ENCODE measurements around the gene AMZ2.
A peak's percentile ranks its signal among the peaks of the same experiment; 100 is the strongest.
"Not testable (repeated sequence)": the region's sequence is repeated elsewhere in the genome, so short reads cannot be mapped to it uniquely, and the experiment has no call there.

Gene AMZ2, protein sequence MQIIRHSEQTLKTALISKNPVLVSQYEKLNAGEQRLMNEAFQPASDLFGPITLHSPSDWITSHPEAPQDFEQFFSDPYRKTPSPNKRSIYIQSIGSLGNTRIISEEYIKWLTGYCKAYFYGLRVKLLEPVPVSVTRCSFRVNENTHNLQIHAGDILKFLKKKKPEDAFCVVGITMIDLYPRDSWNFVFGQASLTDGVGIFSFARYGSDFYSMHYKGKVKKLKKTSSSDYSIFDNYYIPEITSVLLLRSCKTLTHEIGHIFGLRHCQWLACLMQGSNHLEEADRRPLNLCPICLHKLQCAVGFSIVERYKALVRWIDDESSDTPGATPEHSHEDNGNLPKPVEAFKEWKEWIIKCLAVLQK

DNA sequence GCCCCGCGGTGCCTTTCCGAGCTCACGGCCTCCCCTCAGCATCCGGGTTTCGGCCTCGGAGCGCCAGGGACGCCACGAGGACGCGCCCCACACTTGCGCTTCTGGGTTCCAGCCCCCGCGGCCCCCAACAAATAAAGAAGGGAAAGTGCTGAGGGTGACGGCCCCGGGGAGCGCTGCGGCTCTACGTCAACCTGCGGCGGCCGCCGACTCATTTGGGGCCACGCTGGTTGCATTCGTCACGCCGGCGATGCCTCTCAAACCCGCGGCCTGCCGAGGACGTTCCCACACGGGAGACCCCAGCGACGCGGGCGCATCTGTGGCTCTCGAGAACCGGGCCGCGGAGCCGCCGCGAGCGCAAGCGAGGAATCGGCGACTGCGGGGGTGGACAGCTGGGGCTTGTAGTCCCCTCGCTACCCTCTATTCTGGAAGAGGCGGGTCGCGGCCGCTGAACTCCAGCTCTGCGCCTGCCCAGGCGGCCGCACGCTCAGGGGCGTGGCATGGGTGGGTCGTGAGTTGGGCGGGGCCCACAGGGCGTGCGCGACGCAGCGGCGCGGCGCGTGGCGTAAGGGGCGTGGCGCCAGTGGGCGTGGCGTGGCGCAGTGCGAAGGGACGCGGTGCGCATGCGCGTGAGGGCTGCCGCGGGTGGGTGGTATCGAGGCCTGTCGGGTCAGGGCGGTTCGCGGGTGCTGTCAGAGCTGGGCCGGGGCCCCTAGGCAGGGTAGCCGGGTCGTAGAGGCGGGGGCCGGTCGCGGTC lies at the start of gene AMZ2:
Gene AMZ2, plus strand, starts transcription at position 599 of the 754 bp plus-strand sequence. CDS start 2,145 bp downstream, outside the sequence.
- peak within 1 kb of the TSS; percentile 93 for H3K27ac ChIP-seq

DNA sequence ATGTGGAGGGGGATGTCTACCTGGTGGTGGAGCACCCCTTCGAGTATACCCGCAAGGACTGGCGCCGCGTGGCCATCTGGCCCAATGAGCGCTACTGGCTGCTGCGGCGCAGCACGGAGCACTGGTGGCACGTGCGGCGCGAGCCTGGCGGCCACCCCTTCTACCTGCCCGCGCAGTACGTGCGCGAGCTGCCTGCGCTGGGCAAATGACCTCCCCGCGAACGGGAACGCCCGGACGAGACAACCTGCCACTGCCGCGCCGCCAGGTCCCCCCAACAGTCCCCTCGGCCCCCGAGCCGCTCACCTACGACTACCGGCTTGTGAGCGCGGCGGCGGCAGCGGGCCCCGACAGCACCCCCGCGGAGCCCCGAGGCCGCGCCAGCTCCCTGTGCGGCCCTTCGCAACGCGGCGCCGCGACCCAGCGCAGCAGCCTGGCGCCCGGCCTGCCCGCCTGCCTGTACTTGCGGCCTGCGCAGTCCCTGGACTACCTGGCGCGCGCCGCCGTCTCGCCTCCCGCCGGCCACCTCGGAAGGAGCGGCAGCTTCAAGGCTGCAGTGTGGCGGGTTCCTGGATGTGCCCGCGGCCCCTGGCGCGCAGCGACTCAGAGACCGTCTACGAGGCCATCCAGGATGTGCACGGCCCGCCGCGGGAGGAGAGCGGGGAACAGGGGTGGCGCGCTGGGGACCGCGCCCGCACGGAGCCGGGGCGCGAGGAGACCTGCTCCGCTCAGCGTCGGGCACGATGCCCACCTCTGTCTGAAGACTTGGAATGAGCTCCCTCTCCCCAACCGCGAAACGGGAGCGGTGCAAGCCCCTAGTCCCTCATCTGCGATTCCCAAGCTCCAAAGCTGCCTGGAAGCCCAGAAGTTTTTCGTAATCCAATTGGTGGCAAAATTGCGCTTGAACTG lies 48.7 kb upstream of the AMZ2 start:
- Histone ChIP-seq H4K20me1 (peaks cover 65% of the 10 kb centered on the region), H3K27ac (no peak overlapping the region), H3K4me3 (peak overlapping the region; percentile 55), H3K4me2 (peak overlapping the region; percentile 71), H3K9ac (no peak overlapping the region), H3K27me3 (peaks cover 94% of the 10 kb centered on the region), H3K9me3 (no peaks in the 10 kb centered on the region), H3K36me3 (no peaks in the 10 kb centered on the region), H3K4me1 (peaks cover 54% of the 10 kb centered on the region)
- TF ChIP-seq Cebpa-rat (IDR thresholded peaks at IDR 0.05), result no peak

More for the DNA sequence above, at the start of gene AMZ2:
- H3K4me1 ChIP-seq, result peaks cover 56% of the 10 kb centered on the region
- no peaks in the 10 kb centered on the region for H4K20me1 ChIP-seq
- H3K9me3 ChIP-seq, result no peaks in the 10 kb centered on the region; the same call in 1 of the 2 replicates
- no peaks in the 10 kb centered on the region for H3K27me3 ChIP-seq
- peak within 1 kb of the TSS; percentile 87 for H3K9ac ChIP-seq
- H3K36me3 ChIP-seq, result peaks cover 24% of the 10 kb centered on the region; the same call in 1 of the 2 replicates
- peak within 1 kb of the TSS; percentile 75 for H3K4me3 ChIP-seq
- peak within 1 kb of the TSS; percentile 98 for H3K4me2 ChIP-seq
- no peak for TF ChIP-seq Cebpa-rat (IDR thresholded peaks at IDR 0.05)

DNA sequence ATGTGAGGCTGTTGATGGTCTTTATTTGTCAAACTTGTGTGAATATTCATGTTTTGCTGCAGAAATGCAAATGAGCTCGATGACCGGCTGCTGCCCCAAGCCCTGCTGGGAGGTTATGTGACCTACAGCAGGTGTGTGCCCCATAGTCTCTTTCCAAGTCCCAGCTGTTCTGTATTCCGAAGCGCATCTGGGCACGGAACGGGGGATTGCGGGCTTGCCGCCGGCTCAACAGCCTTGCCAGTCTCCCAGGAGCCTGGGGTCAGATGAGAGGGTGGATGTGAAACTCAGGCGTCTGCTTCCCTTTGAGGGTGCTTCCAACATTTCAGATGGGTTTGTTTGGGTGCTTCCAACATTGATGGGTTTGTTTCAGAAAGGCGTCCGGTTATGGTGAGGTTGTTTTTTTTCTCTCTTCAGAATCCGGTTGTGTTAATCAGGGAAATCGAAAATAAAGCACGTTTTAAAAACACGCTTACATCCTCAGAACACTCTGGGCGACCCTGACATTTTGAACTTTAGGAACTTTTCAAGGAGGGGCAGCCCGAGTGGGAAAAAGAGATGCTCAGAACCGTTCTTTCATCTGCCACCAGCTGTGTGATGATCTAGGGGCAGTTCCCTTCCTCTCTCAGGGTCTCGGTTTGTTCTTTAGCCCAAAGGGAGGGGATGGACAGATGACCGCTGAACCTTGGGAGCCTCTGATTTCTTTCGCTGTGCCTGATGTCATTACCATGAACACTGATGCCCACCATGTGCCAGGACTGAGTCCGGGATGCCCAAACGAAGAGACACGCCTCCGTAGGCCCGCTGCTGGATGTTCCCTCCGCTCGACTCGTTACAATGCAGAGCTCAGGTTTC lies 47.8 kb upstream of the AMZ2 start:
- Histone ChIP-seq H3K27me3 (peaks cover 92% of the 10 kb centered on the region), H4K20me1 (peaks cover 56% of the 10 kb centered on the region), H3K4me3 (peak overlapping the region; percentile 55)

DNA sequence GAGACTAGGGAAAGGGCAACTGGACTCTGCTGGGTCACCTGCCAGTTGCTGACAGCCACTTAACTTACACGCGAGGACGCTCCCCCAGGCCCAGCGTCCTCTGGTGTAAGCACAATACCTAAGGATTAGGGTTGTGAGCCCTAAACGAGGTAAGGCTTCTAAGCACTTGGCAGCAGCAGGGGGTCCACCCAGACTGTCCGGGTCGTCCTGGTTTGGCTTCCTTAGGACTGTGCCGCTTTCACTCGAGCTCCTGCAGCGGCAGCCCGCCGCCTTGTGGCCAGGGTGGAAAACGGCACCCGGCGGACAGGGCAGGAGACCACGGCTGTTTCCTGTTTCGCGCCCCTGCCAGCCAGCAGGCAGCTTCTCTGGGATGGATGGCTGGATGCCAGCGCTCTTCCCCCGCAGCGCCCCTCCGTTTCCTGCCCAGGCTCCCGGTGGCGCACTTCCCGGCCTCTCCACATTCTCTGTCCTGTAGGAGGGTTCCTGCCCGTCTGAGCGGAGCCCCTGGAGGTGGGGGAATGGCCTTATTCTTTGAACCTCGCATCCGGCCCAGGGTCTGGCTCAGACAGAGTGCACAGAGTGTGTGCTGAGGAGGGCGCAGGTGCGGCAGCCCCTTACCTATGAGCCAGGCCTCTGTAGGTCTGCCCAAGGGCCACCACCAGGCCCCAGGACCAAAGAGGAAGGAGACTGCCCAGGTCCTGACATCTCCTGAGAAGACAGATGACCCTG lies 47.0 kb upstream of the AMZ2 start:
- Histone ChIP-seq H3K4me2 (peak overlapping the region; percentile 71), H3K9me3 (no peaks in the 10 kb centered on the region), H3K27me3 (peaks cover 84% of the 10 kb centered on the region), H3K27ac (no peak overlapping the region), H3K4me1 (peaks cover 57% of the 10 kb centered on the region), H4K20me1 (peaks cover 48% of the 10 kb centered on the region), H3K9ac (no peak overlapping the region), H3K36me3 (no peaks in the 10 kb centered on the region), H3K4me3 (no peak overlapping the region)
- TF ChIP-seq Cebpa-rat (IDR thresholded peaks at IDR 0.05), result no peak

More for the DNA sequence above, 47.8 kb upstream of the AMZ2 start:
- H3K4me2 ChIP-seq, result peak overlapping the region; percentile 71
- H3K9me3 ChIP-seq, result no peaks in the 10 kb centered on the region
- H3K9ac ChIP-seq, result no peak overlapping the region
- TF ChIP-seq Cebpa-rat (IDR thresholded peaks at IDR 0.05), result no peak
- no peak overlapping the region for H3K27ac ChIP-seq
- H3K4me1 ChIP-seq, result peaks cover 59% of the 10 kb centered on the region
- H3K36me3 ChIP-seq, result no peaks in the 10 kb centered on the region

DNA sequence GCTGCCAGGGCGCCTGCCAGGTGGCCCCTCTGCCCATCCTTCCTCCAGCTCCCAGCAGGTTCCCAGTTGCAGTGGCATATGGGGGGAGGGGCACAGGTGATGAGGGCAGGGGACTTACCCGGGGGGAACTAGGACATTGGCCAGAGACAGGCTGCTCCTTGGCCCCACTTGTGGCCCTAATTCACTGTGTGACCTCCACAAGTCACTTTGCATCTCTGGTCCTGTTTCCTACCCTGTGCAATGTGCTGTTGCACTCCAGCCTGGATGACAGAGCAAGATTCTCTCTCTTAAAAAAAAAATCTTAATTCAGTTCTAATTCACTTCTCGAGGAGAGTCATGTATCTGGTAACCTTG lies 46.4 kb upstream of the AMZ2 start:
- H3K27ac ChIP-seq, H3K4me3 ChIP-seq, H3K9me3 ChIP-seq, H3K36me3 ChIP-seq, H3K9ac ChIP-seq: not testable (repeated sequence)
- Histone ChIP-seq H3K4me1 (peaks cover 53% of the 10 kb centered on the region), H4K20me1 (peaks cover 43% of the 10 kb centered on the region), H3K27me3 (peaks cover 79% of the 10 kb centered on the region), H3K4me2 (peak overlapping the region; percentile 71)

DNA sequence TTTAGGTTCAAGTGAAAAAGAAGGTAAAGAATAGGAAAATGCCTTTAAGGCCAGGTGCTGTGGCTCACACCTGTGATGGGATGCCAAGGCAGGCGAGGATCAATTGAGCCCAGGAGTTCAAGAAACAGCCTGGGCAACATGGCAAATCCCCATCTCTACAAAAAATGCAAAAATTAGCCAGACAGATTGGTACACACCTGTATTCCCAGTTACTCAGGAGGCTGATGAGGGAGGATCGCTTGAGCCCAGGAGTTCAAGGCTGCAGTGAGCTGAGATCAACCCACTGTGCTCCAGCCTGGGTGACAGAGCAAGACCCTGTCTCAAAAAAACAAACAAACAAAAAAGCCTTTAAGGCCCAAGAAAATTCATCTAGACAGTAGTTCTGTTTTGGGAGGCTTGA lies 45.5 kb upstream of the AMZ2 start:
- not testable (repeated sequence) for H3K4me3 ChIP-seq
- Histone ChIP-seq H3K4me1 (peaks cover 48% of the 10 kb centered on the region), H4K20me1 (peaks cover 33% of the 10 kb centered on the region)

DNA sequence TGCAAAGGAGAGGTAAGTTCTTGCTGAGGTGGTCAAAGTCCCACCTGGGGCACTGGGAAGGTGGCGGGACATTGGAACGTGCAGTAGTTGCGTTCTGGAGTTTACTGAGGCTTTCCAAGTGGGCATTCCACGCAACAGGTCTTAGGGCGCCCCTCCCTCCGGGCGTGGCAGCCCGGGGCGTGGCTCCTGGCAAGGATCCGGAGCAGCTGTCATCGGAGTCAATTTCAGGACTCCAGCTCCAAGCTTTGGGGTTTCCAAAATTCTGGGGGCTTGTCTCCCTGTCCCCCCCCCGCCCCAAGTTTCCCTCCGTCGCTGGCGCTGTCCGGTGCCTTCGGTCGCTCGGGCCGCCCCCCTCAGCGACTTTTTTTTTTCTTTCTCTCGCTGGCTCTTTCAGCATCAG lies 43.1 kb upstream of the AMZ2 start:
- Histone ChIP-seq H3K4me1 (peaks cover 40% of the 10 kb centered on the region), H3K27ac (peak overlapping the region; percentile 95), H3K9me3 (no peaks in the 10 kb centered on the region), H3K36me3 (peaks cover 18% of the 10 kb centered on the region), H3K4me3 (peak overlapping the region; percentile 87), H3K27me3 (peaks cover 45% of the 10 kb centered on the region), H3K4me2 (peak overlapping the region; percentile 87), H3K9ac (peak overlapping the region; percentile 88), H4K20me1 (peaks cover 9% of the 10 kb centered on the region)
- TF ChIP-seq Cebpa-rat (IDR thresholded peaks at IDR 0.05), result no peak

More for the DNA sequence above, 45.5 kb upstream of the AMZ2 start:
- not testable (repeated sequence) for H3K9me3 ChIP-seq, H3K4me2 ChIP-seq, H3K9ac ChIP-seq, H3K36me3 ChIP-seq, H3K27ac ChIP-seq
- H3K27me3 ChIP-seq, result peaks cover 70% of the 10 kb centered on the region

DNA sequence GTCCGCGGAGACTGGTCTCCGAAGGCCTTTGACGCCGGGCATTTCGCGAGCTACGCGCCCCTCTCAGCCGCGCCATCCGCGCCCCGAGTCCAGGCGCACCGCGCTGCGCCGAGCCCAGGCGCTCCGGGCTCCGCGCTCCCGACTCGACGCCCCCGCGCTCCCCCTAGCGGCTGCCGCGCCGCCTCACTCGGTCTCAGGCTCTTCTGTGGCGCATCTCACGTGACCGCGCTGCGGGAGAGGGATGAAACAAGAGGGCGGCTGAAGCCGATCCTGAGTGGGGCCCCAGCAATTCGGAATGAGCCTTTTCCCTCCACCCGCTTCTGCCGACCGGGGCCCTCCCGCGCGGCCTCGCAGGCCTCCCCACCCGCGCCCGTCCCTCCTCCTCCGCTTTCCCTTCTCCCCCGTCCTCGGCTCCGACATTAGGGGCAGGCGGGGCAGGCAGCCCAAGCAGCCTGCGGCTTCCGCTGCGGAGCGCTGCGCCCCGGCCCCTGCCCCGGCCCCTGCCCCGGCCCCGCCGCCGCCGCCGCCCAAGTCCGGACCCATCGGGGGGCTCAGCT lies 42.5 kb upstream of the AMZ2 start:
- H3K4me3 ChIP-seq, result peak overlapping the region; percentile 87
- peaks cover 3% of the 10 kb centered on the region for H4K20me1 ChIP-seq
- H3K9ac ChIP-seq, result peak overlapping the region; percentile 88
- H3K9me3 ChIP-seq, result no peaks in the 10 kb centered on the region
- no peak for TF ChIP-seq Cebpa-rat (IDR thresholded peaks at IDR 0.05)
- peaks cover 24% of the 10 kb centered on the region for H3K36me3 ChIP-seq
- peak overlapping the region; percentile 95 for H3K27ac ChIP-seq
- H3K27me3 ChIP-seq, result peaks cover 40% of the 10 kb centered on the region
- H3K4me1 ChIP-seq, result peaks cover 36% of the 10 kb centered on the region
- peak overlapping the region; percentile 87 for H3K4me2 ChIP-seq
